GM18517 (cell line): ENCODE results near the gene SLC66A1.

Experiments
- ATAC-seq: cut with Tn5 transposase; IDR thresholded peaks from one replicate; pipeline ENCODE4 v1.9.1; 2021; ENCODE audit warnings: mild to moderate bottlenecking, moderate library complexity; ENCODE audit not compliant: unreplicated experiment

SLC66A1 gene

GRCh38 chr1:19360432-19360831 is 48.3 kb downstream of the SLC66A1 start:
- ATAC-seq: no peak

- no peak for ATAC-seq
Measured at GRCh38 chr1:19360843-19361610, 48.9 kb downstream of the SLC66A1 start.

DNA sequence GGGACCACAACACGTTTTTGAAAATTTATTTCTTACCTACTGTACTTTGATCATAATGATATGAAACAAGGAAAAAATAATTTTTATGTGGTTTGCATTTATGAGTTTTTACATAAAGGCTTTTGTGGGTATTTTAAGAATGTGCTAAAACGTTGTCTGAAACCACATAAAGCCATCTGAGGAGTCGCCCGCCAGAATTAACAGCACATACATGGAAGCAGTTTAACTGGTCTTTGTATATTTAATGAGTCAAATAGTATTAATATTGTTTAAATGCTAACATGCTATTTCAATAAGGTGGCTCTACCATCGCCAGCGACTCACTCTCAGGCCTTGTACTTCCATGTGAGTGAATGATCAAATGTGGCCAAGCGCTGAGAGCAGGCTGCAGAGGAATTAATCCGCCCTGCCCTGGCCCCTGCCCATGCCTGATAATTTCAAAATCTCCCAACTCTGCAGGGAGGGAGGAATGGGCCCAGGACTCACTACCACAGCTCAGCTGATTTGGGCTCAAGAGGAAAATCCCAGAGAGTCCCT is 49.6 kb downstream of the SLC66A1 start:
- no peak for ATAC-seq

DNA sequence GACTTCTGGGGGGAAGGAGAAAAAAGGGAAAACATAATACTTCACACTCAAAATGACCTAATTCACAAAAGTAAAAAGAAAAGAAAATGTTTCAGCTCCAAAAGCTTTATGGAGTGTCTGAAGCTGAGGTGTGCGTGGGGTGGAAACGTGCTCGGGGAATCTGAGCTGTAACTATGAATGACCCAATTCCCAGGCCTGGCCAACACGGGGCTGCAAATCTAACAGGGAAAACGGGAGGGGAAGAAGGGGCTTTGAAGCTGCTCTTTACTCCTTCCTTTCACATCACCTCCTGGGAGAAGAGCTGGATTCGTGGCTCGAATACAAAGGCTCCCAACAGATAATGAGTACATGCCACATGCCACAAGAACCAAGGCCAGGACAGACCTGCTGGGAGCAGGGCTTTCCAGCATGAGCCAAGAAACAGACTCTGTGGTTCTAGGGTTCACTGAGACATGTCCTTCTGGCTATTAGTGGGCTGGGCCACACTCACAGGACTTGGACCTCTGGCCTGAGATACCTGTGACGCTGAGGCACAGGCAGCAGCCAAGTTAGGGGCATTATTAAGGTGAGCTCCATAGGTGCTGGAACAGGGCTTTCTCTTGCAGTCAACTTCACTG is 51.5 kb downstream of the SLC66A1 start:
- no peak for ATAC-seq

- ATAC-seq: no peak
Measured at GRCh38 chr1:19365721-19366120, 53.6 kb downstream of the SLC66A1 start.

DNA sequence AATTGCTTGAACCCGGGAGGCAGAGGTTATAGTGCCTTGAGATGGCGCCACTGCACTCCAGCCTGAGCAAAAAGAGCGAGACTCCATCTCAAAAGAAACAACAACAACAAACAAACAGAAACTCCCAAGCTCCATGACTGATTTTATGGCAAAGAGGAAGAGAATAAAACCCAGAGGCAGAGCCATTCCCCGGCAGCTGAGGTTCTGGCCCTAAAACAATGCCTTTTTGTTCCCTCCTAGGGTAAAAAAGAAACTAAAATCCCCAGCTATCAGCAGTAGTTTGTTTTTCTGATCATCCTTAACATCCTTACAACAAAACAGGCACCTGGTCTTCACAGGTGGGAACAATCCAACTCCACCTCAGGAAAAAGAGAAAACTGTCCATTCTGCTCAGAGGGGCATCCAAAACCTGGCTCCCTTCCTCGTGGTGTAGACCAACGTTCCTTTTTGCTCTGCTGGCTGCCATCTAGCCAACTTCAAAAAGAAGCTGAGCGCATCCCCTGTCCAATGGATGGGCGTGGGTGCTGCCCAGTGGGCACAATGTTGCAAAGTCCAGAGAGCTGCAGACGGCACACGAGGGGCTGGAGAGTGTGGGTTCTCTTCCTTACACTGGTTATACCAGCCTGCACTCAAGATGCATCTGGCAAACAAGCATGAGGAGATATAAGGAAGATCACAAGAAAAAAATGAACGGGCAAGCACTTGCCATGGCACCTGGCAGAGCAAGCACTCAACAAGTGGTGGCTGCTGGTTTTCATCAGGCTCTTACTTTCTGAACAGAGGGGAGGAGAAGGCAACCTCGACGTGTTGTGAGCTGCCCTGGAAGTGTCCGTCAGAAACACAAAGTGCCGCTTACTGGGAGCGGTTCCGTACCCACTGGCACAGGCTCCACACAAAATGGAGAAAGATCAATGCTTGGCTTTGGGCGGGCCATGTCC is 54.7 kb downstream of the SLC66A1 start:
- no peak for ATAC-seq

- ATAC-seq: no peak
Measured at GRCh38 chr1:19367584-19368041, 55.5 kb downstream of the SLC66A1 start.

- no peak for ATAC-seq
Measured at GRCh38 chr1:19368050-19368449, 55.9 kb downstream of the SLC66A1 start.

DNA sequence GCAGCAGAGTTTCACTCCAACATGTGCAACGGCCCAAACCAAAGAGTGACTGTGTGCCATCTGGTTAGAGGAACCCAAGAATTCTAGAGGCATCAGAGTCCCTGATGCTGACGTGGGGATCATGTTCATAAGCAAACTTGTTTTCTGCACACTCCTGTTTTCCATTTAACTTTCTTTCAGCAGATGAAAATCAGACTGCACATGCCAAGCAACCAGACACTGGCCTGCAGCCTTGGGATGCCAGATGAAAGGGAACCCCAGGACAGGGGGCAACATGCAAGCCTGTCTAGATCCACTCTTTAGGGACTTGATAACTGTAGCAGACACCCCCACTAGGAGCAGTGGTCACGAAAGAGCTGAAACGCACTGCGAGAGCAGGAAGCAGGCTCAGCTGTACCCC is 56.8 kb downstream of the SLC66A1 start:
- no peak for ATAC-seq

DNA sequence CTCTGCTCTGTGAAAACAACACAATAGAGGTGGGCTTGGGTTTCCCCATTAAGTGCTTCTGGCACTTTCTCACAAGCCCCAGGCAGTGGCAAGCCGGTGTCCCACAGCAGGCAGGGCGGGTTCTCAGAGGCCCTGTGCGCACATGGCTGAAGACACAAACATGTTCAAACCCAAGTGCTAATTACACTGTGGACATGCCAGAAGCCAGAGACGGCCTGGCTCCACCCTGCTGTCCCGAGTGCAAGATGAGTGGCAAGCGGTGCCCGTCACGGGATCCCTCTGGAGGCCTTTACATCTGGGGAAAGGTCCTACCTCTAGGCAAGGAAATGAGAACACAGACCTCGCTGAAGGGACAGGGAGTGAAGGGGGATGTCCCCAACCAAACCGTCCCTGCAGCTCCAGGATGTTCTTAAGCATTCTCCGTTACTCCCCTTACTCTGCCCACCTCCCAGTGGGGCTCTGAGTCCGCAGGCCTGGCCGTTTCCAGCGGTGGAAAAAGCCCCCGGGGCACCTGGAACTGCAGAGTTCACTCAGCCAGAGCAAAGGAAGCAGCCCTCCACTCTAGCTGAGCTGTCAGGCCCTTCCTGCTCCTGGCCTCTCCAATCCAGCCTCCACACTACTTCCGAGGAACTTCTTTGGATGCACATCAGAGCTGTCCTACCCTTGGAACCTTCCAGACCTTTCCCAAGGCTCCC is 57.4 kb downstream of the SLC66A1 start:
- ATAC-seq: no peak

GRCh38 chr1:19370453-19371170 is 58.5 kb downstream of the SLC66A1 start:
- no peak for ATAC-seq

GRCh38 chr1:19371226-19372135 is 59.4 kb downstream of the SLC66A1 start:
- no peak for ATAC-seq

DNA sequence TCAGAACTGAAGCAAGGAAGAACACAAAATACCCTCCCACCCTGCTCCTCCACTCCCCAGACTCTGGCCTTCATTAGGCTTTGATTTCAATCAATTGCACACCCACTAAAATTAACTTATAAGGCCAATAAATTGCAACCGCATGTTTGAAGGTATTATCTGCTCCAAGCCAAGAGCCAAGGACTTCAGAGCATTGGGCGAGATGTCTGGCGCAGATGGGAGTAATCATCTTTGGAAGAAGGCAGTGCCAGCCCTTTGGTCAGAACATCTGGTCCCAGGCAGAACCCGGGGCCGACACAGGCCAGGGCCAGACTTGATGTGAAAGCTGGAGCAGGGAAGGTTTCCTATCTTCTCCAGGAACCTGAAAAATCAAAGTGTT is 60.0 kb downstream of the SLC66A1 start:
- no peak for ATAC-seq

DNA sequence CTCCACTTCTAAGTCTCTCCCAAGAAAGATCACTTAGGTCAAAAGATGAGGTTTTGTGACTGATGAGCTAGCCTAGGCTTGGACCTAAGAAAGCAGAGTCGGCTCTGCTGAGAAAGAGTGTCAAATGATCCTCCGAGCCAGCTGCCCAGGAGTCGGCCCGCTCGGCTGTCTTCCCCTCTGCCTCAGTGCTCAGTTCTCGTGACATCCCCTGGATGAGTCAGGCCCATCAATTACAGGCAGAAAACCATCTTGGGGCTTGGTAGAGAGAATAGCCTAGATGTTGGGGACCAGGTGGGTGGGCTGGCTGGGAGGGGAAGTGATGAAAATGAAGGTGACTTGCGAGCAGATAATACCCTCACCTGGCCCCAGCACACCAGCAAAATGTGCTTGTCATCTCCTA is 60.5 kb downstream of the SLC66A1 start:
- no peak for ATAC-seq

GRCh38 chr1:19373211-19374082 is 61.3 kb downstream of the SLC66A1 start:
- no peak for ATAC-seq

DNA sequence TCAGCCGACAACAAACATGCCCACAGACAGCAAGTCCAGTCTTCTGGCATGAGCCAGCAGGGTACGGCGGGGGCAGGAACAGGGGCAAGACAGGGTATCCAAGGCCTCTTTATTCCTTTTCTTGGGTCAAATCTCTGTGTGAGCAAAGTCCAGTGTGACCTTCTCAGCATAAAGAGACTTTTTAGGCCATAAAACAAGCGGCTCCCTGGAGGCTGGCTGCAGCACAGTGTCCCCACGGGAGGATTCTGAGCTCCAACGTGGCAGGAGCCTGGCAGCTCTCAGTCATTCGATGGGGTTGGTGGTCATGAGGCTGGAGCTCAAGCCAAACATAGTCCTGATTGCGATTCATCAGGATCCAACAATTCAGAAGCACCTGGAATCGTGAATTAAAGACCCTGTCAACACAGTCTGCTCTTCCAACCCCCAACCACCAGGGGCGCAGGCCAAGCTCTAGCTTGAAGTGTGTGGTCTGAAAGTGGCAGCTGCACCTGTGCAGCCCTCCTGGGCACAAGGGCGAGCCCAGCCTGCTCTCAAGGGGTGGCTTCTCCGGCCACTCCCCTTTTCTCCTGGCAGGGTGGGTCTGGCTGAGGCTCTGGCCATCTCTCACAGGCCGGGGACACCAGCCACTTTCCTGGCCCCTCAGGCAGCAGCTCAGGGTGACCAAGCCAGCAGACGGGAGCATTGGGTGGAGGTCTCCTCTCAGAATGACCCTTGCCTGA is 62.1 kb downstream of the SLC66A1 start:
- no peak for ATAC-seq

GRCh38 chr1:19374926-19375325 is 62.8 kb downstream of the SLC66A1 start:
- no peak for ATAC-seq
